CD4-positive, alpha-beta T cell treated with Interleukin-17A for 1 hour (primary cell): Measurements from ENCODE around the gene TIGD1.
A peak's percentile ranks its signal among the peaks of the same experiment; 100 is the strongest.

Experiments
- DNase-seq: peaks from one replicate; pipeline ENCODE4 v3.0.0-alpha.2; 2020

Gene TIGD1

DNA sequence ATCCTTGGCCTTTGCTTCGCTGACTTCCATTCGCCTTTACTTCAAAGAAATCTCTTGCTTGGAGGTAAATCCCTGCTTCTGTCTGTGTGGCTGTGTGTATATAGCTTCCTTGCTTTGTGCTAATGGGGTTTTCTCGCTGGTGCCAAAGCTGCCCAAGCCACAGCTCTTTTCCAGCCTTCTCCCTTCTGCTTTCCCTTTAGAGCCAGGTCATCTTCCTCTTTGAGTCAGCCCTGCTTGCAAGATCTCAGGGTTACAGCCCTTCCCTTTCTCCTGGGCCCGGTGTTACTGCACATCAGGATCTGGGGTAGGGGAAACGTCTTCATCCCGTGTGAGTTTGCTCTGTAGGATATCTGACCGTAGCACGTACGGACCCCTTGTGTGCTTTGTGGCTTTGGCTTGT is 19.2 kb upstream of the TIGD1 start:
- DNase-seq, result no peak

DNA sequence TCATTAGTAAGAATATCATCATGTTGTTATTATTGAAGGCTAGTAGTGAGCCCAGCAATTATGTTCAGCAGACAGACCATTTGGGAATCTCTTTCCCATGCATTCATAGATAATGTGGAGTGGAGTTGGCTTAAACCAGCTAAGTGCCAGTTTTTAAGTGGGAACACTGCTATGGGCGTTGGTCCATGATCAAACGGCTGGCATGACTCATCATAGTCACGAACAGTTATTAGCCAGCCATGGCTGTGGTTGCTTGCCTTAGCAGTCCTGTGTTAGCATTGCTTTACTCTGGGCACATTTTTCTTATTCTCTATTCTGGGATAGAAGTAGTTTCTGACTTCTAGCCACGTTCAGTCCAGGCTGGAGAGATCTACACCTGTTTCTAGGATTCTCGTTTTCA is 17.8 kb upstream of the TIGD1 start:
- no peak for DNase-seq

DNA sequence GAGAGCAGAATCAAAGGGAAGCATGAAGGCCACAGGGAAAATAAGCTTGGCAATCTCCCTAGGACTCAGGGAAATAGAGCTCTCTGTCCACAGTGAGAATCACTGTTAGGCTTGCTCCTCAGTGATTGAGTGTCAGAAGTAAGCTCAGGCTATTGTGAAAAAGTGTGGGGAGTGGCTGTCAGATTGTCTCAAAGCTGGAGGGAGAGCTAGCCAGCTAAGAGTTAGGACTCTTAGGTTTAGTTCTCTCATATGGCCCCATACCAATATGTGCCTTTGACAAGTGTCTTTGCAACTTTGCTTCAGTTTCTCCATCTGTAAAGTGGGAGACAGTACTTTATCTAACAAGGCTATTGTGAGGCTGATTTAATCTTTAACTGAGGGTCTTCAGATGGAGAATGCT is 17.4 kb upstream of the TIGD1 start:
- DNase-seq, result no peak

DNA sequence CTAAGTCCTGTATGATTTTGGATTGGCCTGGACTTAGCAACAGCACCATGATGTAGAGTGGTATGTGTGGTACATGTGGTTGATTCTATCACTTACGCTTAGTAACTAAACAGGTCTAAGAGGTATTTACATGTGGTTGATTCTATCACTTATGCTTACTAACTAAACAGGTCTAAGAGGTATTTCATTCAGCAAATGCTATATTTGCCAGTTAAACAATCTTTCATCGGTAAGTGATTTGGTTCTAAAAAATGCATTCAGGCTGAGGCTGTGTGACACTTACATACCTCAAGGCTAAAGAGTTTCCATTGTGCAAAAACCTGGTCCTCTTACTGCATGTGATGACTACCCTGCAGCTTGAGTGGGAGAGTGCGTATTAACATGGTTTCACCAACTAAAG is 13.2 kb upstream of the TIGD1 start:
- DNase-seq, result no peak

DNA sequence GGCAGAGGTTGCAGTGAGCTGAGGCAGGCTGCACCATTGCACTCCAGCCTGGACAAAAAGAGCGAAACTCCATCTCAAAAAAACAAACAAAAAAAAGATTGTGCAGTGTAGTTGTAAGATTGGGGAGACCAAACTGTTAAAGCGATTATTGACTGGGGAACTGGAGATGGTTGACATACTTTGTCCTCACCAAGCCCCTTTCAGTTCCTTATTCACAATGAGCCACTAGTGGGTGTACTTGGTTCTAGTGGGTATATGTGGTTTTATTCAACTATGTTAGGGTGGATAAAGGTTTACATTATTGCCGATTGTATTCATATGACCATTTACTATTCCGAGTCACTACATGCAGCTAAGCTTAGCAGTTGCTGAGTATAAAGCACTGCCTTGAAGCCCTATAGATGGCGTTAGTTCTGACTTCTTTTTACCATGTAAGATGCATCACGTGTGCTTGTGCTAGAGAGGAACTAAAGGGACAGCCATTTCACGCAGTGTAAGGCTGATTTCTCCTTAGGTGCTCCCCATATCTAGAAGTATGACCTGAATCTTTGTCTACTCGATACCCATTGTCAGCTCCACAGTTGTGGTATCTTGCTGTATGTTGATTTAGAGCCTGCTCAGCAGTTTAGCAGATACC is 12.3 kb upstream of the TIGD1 start:
- no peak for DNase-seq

DNA sequence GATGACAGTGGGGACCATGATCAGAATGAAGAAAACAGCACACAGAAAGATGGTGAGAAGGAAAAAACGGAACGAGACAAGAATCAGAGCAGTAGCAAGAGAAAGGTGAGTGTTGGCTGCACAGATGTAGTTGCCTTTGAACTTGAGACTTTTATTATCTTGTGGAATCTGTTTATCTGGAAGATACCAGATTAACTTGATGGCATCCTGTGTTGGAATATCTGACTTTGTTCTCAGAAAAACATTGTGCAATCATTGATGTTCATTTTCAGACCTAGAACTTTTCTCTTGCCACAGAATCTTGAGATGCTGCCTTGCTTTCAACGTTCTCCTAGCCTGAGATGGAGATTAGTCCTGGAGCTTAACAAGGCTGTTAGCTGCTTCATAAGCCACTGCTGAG is 6.1 kb upstream of the TIGD1 start:
- no peak for DNase-seq

- no peak for DNase-seq
These were observed 1.4 kb upstream of the TIGD1 start for GRCh38 chr2:232551776-232552175.

- DNase-seq, result peak; percentile 3
These were observed 887 bp upstream of the TIGD1 start for GRCh38 chr2:232551250-232551638.

GRCh38 chr2:232549655-232550353 is 553 bp downstream of the TIGD1 start:
- DNase-seq, result peak; percentile 4

- no peak for DNase-seq
These were observed 2.4 kb downstream of the TIGD1 start for GRCh38 chr2:232547991-232548390.

GRCh38 chr2:232545511-232546375 is 4.6 kb downstream of the TIGD1 start:
- DNase-seq, result no peak

- DNase-seq, result no peak
These were observed 5.7 kb downstream of the TIGD1 start for GRCh38 chr2:232544674-232545073.

GRCh38 chr2:232543928-232544631 is 6.3 kb downstream of the TIGD1 start:
- no peak for DNase-seq

DNA sequence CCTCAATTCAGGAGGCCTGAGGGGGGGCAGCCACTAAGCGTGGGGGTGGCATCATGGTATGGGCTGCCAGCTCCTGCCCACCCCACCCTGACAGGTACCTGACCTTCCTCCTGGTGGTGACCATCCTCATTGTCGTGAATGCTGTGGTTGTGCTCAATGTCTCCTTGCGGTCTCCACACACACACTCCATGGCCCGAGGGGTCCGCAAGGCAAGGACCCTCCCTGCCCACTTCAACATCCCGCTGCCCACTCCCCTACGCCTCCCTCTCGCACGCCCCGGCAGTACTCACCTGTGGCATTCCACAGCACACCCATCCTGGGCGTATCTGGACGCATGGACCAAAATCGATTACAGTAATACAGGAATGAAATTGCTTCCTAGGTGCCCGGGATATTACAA is 6.9 kb downstream of the TIGD1 start:
- DNase-seq, result no peak

DNA sequence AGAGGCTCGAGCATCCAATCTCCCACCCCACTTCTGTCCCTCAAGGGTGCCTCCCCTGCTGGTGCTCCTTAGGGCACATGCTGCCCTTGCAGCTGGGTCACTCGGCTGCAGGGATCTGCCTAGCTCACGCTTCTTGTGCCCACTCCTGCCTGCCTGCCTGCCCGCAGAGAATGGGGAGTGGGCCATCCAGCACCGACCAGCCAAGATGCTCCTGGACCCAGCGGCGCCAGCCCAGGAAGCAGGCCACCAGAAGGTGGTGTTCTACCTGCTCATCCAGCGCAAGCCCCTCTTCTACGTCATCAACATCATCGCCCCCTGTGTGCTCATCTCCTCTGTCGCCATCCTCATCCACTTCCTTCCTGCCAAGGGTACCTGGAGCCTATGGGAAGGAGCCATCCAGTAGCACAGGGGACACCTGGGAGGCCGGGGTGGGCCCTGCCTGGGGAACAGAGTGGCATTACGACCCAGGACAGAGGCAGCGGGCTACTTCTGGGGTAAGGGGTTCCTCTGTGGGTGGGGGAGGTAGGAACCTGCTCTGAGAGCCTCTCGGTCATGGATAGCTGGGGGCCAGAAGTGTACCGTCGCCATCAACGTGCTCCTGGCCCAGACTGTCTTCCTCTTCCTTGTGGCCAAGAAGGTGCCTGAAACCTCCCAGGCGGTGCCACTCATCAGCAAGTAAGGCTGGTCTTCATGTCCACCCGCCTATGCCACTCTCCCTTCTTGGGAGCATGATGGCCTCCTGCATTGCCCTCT is 7.5 kb downstream of the TIGD1 start:
- no peak for DNase-seq

- no peak for DNase-seq
These were observed 8.2 kb downstream of the TIGD1 start for GRCh38 chr2:232541961-232542714.

GRCh38 chr2:232541195-232541960 is 9.0 kb downstream of the TIGD1 start:
- no peak for DNase-seq

DNA sequence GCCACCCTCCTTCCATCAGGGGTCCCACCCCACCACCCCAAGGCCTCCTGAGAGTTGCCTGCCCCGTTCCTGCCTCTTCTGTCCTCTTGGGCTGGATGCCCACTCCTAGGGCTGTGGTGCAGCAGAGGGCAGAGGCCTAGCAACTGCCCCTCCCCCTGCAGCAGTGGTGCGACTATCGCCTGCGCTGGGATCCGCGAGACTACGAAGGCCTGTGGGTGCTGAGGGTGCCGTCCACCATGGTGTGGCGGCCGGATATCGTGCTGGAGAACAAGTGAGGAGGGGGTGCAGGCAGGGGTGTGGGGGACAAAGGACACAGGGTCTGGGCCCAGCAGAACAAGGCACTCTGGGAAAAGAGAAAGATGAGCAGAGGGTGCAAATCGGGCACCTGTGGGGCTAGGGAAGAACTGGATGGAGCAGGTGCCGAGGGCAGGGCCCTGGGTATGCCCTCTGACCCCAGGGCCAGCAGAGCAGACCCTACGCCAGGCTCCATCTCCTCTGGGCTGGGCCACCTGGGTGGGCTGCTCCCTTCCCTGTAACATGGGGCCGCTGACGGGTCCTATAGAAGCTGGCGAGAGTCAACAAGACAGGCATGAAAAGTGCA is 9.8 kb downstream of the TIGD1 start:
- DNase-seq, result no peak

DNA sequence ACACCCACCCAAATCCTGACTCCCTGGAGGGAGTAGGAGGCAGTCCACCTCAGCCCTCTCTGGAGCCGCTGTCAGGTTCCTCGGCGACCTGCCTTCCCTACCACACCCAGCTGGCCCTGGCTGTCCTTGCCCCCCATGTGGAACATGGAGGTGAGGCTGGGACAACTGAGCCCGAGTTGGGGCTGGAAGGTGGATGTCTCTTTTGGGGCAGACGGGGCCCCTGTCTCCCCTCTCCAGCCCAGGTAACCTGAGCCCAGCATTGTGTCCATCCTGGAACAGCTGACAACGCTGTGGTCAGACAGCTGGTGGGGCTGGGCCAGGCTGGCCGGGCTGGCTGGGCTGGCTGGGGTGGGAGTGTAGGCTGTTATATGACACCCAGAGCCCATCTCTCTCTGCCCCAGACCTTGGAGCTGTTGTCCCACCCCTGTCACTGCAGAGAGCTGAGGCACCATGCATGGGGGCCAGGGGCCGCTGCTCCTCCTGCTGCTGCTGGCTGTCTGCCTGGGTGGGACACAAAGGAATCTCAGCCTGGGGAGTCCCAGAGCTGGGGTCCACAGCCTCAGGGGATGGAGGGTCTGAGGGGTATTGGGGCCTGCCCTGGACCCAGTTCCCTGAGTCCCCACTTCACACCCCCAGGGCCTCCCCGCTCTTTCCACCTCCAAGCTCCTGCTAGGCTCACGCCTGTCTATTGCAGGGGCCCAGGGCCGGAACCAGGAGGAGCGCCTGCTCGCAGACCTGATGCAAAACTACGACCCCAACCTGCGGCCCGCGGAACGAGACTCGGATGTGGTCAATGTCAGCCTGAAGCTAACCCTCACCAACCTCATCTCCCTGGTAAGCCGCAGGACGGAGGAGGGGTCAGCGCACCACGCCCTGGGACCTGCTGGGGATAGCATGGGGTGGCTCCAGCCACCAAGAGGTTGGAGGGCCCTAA is 10.8 kb downstream of the TIGD1 start, which contains the start of gene CHRNG:
CHRNG (plus strand) TSS at position 395 of the 934 bp plus-strand sequence; CDS start at position 451, 56 bp downstream.
- no peak for DNase-seq
